ENCODE data around the gene TTC19. TPM values are rescaled to one million over a fixed set of nuclear protein-coding genes. Genes with fewer than 3 reads are reported as not detected.
"Not testable (repeated sequence)": the region's sequence is repeated elsewhere in the genome, so short reads cannot be mapped to it uniquely, and the experiment has no call there.

The TTC19 gene
- total and polyA plus RNA-seq, 4 donors = 12.4 to 32.4 (median 22.1) TPM

GRCh38 chr17:15971098-15971678 is 28.4 kb upstream of the TTC19 start:
- Histone ChIP-seq H3K27me3 (ENCODE audit: control insufficient read depth in 1 of 2, insufficient read depth in 2 of 2, low read length in 1 of 2) (no peaks in the 10 kb centered on the region), H3K27ac (ENCODE audit: low read depth in 1 of 2, low read length in 2 of 2) (no peak overlapping the region), H3K4me3 (ENCODE audit: low read length in 2 of 2) (no peak overlapping the region), H3K9me3 (ENCODE audit: control insufficient read depth, low read length) (no peaks in the 10 kb centered on the region), H3K4me1 (ENCODE audit: control insufficient read depth in 1 of 2, insufficient read depth in 2 of 2, low read length in 2 of 2) (no peaks in the 10 kb centered on the region), H3K36me3 (ENCODE audit: control insufficient read depth in 1 of 2, insufficient read depth in 2 of 2, low read length in 1 of 2) (no peaks in the 10 kb centered on the region)
- intact Hi-C loops (cut with DNase I) = no loop called here
- DNase-seq (no peak), ATAC-seq (ENCODE audit: low FRiP score) (no peak)
- WGBS, 2 donors = 84% methylated on average over 5 of the region's 5 CpGs

- Histone ChIP-seq H3K9me3 (ENCODE audit: control insufficient read depth, low read length) (no peaks in the 10 kb centered on the region), H3K36me3 (ENCODE audit: control insufficient read depth in 1 of 2, insufficient read depth in 2 of 2, low read length in 1 of 2) (peaks cover 1 to 5% of the 10 kb centered on the region in 2 donors), H3K4me3 (ENCODE audit: low read length in 2 of 2) (no peak overlapping the region), H3K27ac (ENCODE audit: low read depth in 1 of 2, low read length in 2 of 2) (no peak overlapping the region), H3K4me1 (ENCODE audit: control insufficient read depth in 1 of 2, insufficient read depth in 2 of 2, low read length in 2 of 2) (no peaks in the 10 kb centered on the region), H3K27me3 (ENCODE audit: control insufficient read depth in 1 of 2, insufficient read depth in 2 of 2, low read length in 1 of 2) (no peaks in the 10 kb centered on the region)
- ATAC-seq (ENCODE audit: low FRiP score) = no peak
- 93 to 94% methylated on average over 5 of the region's 5 CpGs for WGBS, 2 donors
- no peak for DNase-seq
- intact Hi-C loops (cut with DNase I) = no loop called here
Measured at GRCh38 chr17:15971882-15972281, 27.7 kb upstream of the TTC19 start.

GRCh38 chr17:15972497-15972951 is 27.1 kb upstream of the TTC19 start:
- Histone ChIP-seq H3K4me1 (ENCODE audit: control insufficient read depth in 1 of 2, insufficient read depth in 2 of 2, low read length in 2 of 2) (no peaks in the 10 kb centered on the region), H3K27ac (ENCODE audit: low read depth in 1 of 2, low read length in 2 of 2) (no peak overlapping the region), H3K36me3 (ENCODE audit: control insufficient read depth in 1 of 2, insufficient read depth in 2 of 2, low read length in 1 of 2) (peaks cover 1 to 5% of the 10 kb centered on the region in 2 donors), H3K9me3 (ENCODE audit: control insufficient read depth, low read length) (no peaks in the 10 kb centered on the region), H3K27me3 (ENCODE audit: control insufficient read depth in 1 of 2, insufficient read depth in 2 of 2, low read length in 1 of 2) (no peaks in the 10 kb centered on the region), H3K4me3 (ENCODE audit: low read length in 2 of 2) (no peak overlapping the region)
- WGBS, 2 donors = 93 to 95% methylated on average over 4 of the region's 4 CpGs
- DNase-seq (no peak), ATAC-seq (ENCODE audit: low FRiP score) (no peak)
- intact Hi-C loops (cut with DNase I) = no loop called here

GRCh38 chr17:15973016-15973415 is 26.6 kb upstream of the TTC19 start:
- ATAC-seq (ENCODE audit: low FRiP score) = no peak
- intact Hi-C loops (cut with DNase I) = no loop called here
- no peak for DNase-seq

GRCh38 chr17:15973834-15974233 is 25.8 kb upstream of the TTC19 start:
- Histone ChIP-seq H3K27me3 (ENCODE audit: control insufficient read depth in 1 of 2, insufficient read depth in 2 of 2, low read length in 1 of 2) (no peaks in the 10 kb centered on the region), H3K9me3 (ENCODE audit: control insufficient read depth, low read length) (no peaks in the 10 kb centered on the region), H3K27ac (ENCODE audit: low read depth in 1 of 2, low read length in 2 of 2) (no peak overlapping the region), H3K4me3 (ENCODE audit: low read length in 2 of 2) (no peak overlapping the region), H3K36me3 (ENCODE audit: control insufficient read depth in 1 of 2, insufficient read depth in 2 of 2, low read length in 1 of 2) (peaks cover 4 to 5% of the 10 kb centered on the region in 2 donors), H3K4me1 (ENCODE audit: control insufficient read depth in 1 of 2, insufficient read depth in 2 of 2, low read length in 2 of 2) (no peaks in the 10 kb centered on the region)
- intact Hi-C loops (cut with DNase I) = no loop called here
- WGBS, 2 donors = 84 to 87% methylated on average over 6 of the region's 6 CpGs
- ATAC-seq (ENCODE audit: low FRiP score) (no peak), DNase-seq (no peak)

More at GRCh38 chr17:15973016-15973415, 26.6 kb upstream of the TTC19 start:
- Histone ChIP-seq H3K27ac (ENCODE audit: low read depth in 1 of 2, low read length in 2 of 2) (no peak overlapping the region), H3K9me3 (ENCODE audit: control insufficient read depth, low read length) (no peaks in the 10 kb centered on the region), H3K27me3 (ENCODE audit: control insufficient read depth in 1 of 2, insufficient read depth in 2 of 2, low read length in 1 of 2) (no peaks in the 10 kb centered on the region), H3K4me1 (ENCODE audit: control insufficient read depth in 1 of 2, insufficient read depth in 2 of 2, low read length in 2 of 2) (no peaks in the 10 kb centered on the region), H3K4me3 (ENCODE audit: low read length in 2 of 2) (no peak overlapping the region), H3K36me3 (ENCODE audit: control insufficient read depth in 1 of 2, insufficient read depth in 2 of 2, low read length in 1 of 2) (peaks cover 4 to 5% of the 10 kb centered on the region in 2 donors)

GRCh38 chr17:15977894-15978293 is 21.7 kb upstream of the TTC19 start:
- intact Hi-C loops (cut with DNase I) = no loop called here
- Histone ChIP-seq H3K36me3 (ENCODE audit: control insufficient read depth in 1 of 2, insufficient read depth in 2 of 2, low read length in 1 of 2) (peaks cover 5 to 7% of the 10 kb centered on the region in 2 donors), H3K27me3 (ENCODE audit: control insufficient read depth in 1 of 2, insufficient read depth in 2 of 2, low read length in 1 of 2) (no peaks in the 10 kb centered on the region), H3K27ac (ENCODE audit: low read depth in 1 of 2, low read length in 2 of 2) (no peak overlapping the region), H3K9me3 (ENCODE audit: control insufficient read depth, low read length) (no peaks in the 10 kb centered on the region), H3K4me3 (ENCODE audit: low read length in 2 of 2) (no peak overlapping the region), H3K4me1 (ENCODE audit: control insufficient read depth in 1 of 2, insufficient read depth in 2 of 2, low read length in 2 of 2) (no peaks in the 10 kb centered on the region)
- WGBS, 2 donors = 99% methylated on average over 2 of the region's 2 CpGs
- no peak for DNase-seq
- ATAC-seq (ENCODE audit: low FRiP score) = no peak

GRCh38 chr17:15978606-15979005 is 21.0 kb upstream of the TTC19 start:
- Histone ChIP-seq H3K9me3 (ENCODE audit: control insufficient read depth, low read length) (no peaks in the 10 kb centered on the region), H3K27ac (ENCODE audit: low read depth in 1 of 2, low read length in 2 of 2) (no peak overlapping the region), H3K4me3 (ENCODE audit: low read length in 2 of 2) (no peak overlapping the region), H3K27me3 (ENCODE audit: control insufficient read depth in 1 of 2, insufficient read depth in 2 of 2, low read length in 1 of 2) (no peaks in the 10 kb centered on the region), H3K36me3 (ENCODE audit: control insufficient read depth in 1 of 2, insufficient read depth in 2 of 2, low read length in 1 of 2) (peaks cover 5 to 7% of the 10 kb centered on the region in 2 donors), H3K4me1 (ENCODE audit: control insufficient read depth in 1 of 2, insufficient read depth in 2 of 2, low read length in 2 of 2) (no peaks in the 10 kb centered on the region)
- ATAC-seq (ENCODE audit: low FRiP score) (no peak), DNase-seq (no peak)
- intact Hi-C loops (cut with DNase I) = no loop called here
- 99 to 100% methylated on average over 1 of the region's 1 CpG for WGBS, 2 donors

GRCh38 chr17:15979013-15979412 is 20.6 kb upstream of the TTC19 start:
- WGBS, 2 donors = 73 to 87% methylated on average over 2 to 3 of the region's 4 CpGs
- H3K4me3 ChIP-seq (ENCODE audit: low read length in 2 of 2); H3K9me3 ChIP-seq (ENCODE audit: control insufficient read depth, low read length); H3K27ac ChIP-seq (ENCODE audit: low read depth in 1 of 2, low read length in 2 of 2); DNase-seq; H3K27me3 ChIP-seq (ENCODE audit: control insufficient read depth in 1 of 2, insufficient read depth in 2 of 2, low read length in 1 of 2); intact Hi-C loops (cut with DNase I); H3K4me1 ChIP-seq (ENCODE audit: control insufficient read depth in 1 of 2, insufficient read depth in 2 of 2, low read length in 2 of 2); ATAC-seq (ENCODE audit: low FRiP score); H3K36me3 ChIP-seq (ENCODE audit: control insufficient read depth in 1 of 2, insufficient read depth in 2 of 2, low read length in 1 of 2): not testable (repeated sequence)

- Histone ChIP-seq H3K9me3 (ENCODE audit: control insufficient read depth, low read length) (no peaks in the 10 kb centered on the region), H3K4me3 (ENCODE audit: low read length in 2 of 2) (no peak overlapping the region), H3K36me3 (ENCODE audit: control insufficient read depth in 1 of 2, insufficient read depth in 2 of 2, low read length in 1 of 2) (peaks cover 5 to 14% of the 10 kb centered on the region in 2 donors), H3K27ac (ENCODE audit: low read depth in 1 of 2, low read length in 2 of 2) (no peak overlapping the region), H3K27me3 (ENCODE audit: control insufficient read depth in 1 of 2, insufficient read depth in 2 of 2, low read length in 1 of 2) (no peaks in the 10 kb centered on the region), H3K4me1 (ENCODE audit: control insufficient read depth in 1 of 2, insufficient read depth in 2 of 2, low read length in 2 of 2) (no peaks in the 10 kb centered on the region)
- ATAC-seq (ENCODE audit: low FRiP score) = no peak
- DNase-seq = no peak
- WGBS, 2 donors = 44 to 69% methylated on average over 2 of the region's 2 CpGs
- intact Hi-C loops (cut with DNase I) = no loop called here
Measured at GRCh38 chr17:15981208-15981607, 18.4 kb upstream of the TTC19 start.

Measured in aorta (tissue), 5 donors.